Liver (tissue), 9 donors: ENCODE results near the gene CASP10. TPM values are rescaled to one million over a fixed set of nuclear protein-coding genes. Genes with fewer than 3 reads are reported as not detected.

Experiments used
- DNase-seq: peaks from one replicate; pipeline ENCODE4 v3.0.0-alpha.2; 2017; ENCODE audit warnings: low spot score
- H3K27ac ChIP-seq, 2 donors: one replicate each; pipeline ENCODE4 v1.7.0; 2013; ENCODE audit warnings: inconsistent platforms in 2 of 2, low read length in 2 of 2, control low read depth in 1 of 2, low read depth in 1 of 2, mild to moderate bottlenecking in 1 of 2
- H3K27me3 ChIP-seq, 4 donors: one replicate each; pipeline versions ENCODE4 v1.6.1 to v1.7.0; 2013; ENCODE audit warnings: low read length in 3 of 4, inconsistent platforms in 1 of 4, mild to moderate bottlenecking in 1 of 4, moderate library complexity in 1 of 4; ENCODE audit not compliant: control insufficient read depth in 4 of 4, insufficient read depth in 4 of 4
- H3K36me3 ChIP-seq, 4 donors: one replicate each; pipeline versions ENCODE4 v1.6.1 to v1.7.0; 2013; ENCODE audit warnings: low read length in 3 of 4, mild to moderate bottlenecking in 3 of 4, low read depth in 1 of 4, moderate library complexity in 1 of 4; ENCODE audit not compliant: control insufficient read depth in 4 of 4, insufficient read depth in 3 of 4
- H3K4me1 ChIP-seq, 4 donors: one replicate each; pipeline versions ENCODE4 v1.6.1 to v1.7.0; 2013; ENCODE audit warnings: low read length in 3 of 4, mild to moderate bottlenecking in 3 of 4, moderate library complexity in 1 of 4; ENCODE audit not compliant: control insufficient read depth in 4 of 4, insufficient read depth in 4 of 4
- H3K4me3 ChIP-seq, 3 donors: one replicate each; pipeline versions ENCODE4 v1.6.1 to v1.7.0; 2013; ENCODE audit warnings: low read length in 3 of 3, control low read depth in 1 of 3, low read depth in 1 of 3, mild to moderate bottlenecking in 1 of 3
- H3K9ac ChIP-seq, 2 donors: one replicate each; pipeline ENCODE4 v1.7.0; 2013; ENCODE audit warnings: low read length in 2 of 2, mild to moderate bottlenecking in 2 of 2, moderate library complexity in 2 of 2, control low read depth in 1 of 2, low read depth in 1 of 2
- H3K9me3 ChIP-seq, 4 donors: one replicate each; pipeline versions ENCODE4 v1.6.1 to v1.7.0; 2013; ENCODE audit warnings: low read length in 3 of 4; ENCODE audit not compliant: control insufficient read depth in 4 of 4
- EGR1 ChIP-seq, 2 donors: IDR thresholded peaks; 2 replicates each; pipeline ENCODE4 v1.6.1; 2016 to 2018; ENCODE audit warnings: antibody characterized with exemption in 2 of 2, low read depth in 2 of 2
- FOXA1 ChIP-seq: IDR thresholded peaks from 2 replicates; pipeline ENCODE4 v1.6.1; 2016; ENCODE audit warnings: antibody characterized with exemption
- FOXA2 ChIP-seq: IDR thresholded peaks from 2 replicates; pipeline ENCODE4 v1.6.1; 2016; ENCODE audit warnings: antibody characterized with exemption
- GABPA ChIP-seq, 2 donors: IDR thresholded peaks in 1 of 2; conservative IDR thresholded peaks in 1 of 2; 2 replicates each; pipeline ENCODE4 v1.6.1; 2016; ENCODE audit warnings: antibody characterized with exemption in 2 of 2, mild to moderate bottlenecking in 1 of 2, moderate library complexity in 1 of 2
- HNF4A ChIP-seq, 2 donors: conservative IDR thresholded peaks; 2 replicates each; pipeline ENCODE4 v1.6.1; 2016; ENCODE audit warnings: antibody characterized with exemption in 2 of 2, mild to moderate bottlenecking in 2 of 2
- HNF4G ChIP-seq: IDR thresholded peaks from 2 replicates; pipeline ENCODE4 v1.6.1; 2016; ENCODE audit warnings: antibody characterized with exemption
- JUND ChIP-seq, 2 donors: IDR thresholded peaks; 2 replicates each; pipeline ENCODE4 v1.6.1; 2016; ENCODE audit warnings: antibody characterized with exemption in 2 of 2
- NR2F2 ChIP-seq: IDR thresholded peaks from 2 replicates; pipeline ENCODE4 v1.6.1; 2016; ENCODE audit warnings: antibody characterized with exemption
- RAD21 ChIP-seq, 2 donors: IDR thresholded peaks; 2 replicates each; pipeline ENCODE4 v1.6.1; 2016; ENCODE audit warnings: antibody characterized with exemption in 2 of 2, mild to moderate bottlenecking in 2 of 2
- RXRA ChIP-seq, 2 donors: IDR thresholded peaks; 2 replicates each; pipeline ENCODE4 v1.6.1; 2017 to 2018; ENCODE audit warnings: antibody characterized with exemption in 2 of 2, mild to moderate bottlenecking in 1 of 2
- SP1 ChIP-seq: IDR thresholded peaks from 2 replicates; pipeline ENCODE4 v1.6.1; 2018; ENCODE audit warnings: antibody characterized with exemption, mild to moderate bottlenecking
- TAF1 ChIP-seq: conservative IDR thresholded peaks from 2 replicates; pipeline ENCODE4 v1.6.1; 2016; ENCODE audit warnings: antibody characterized with exemption, mild to moderate bottlenecking
- YY1 ChIP-seq: IDR thresholded peaks from 2 replicates; pipeline ENCODE4 v1.6.1; 2016; ENCODE audit warnings: antibody characterized with exemption, mild to moderate bottlenecking
- WGBS: extraction: QIAGEN DNeasy Blood & Tissue Kit; methylation state at CpG from one replicate; pipeline ENCODE4 v1.1.7; 2013; 5-methylcytosine and 5-hydroxymethylcytosine counted together
- polyA plus RNA-seq, 2 donors: library from polyadenylated mRNA; stranded (reverse) in 1 of 2; unstranded in 1 of 2; fragments of 200-250 nt in 1 of 2; fragments of >200 nt in 1 of 2; fragmentation: Nextera tagmentation in 1 of 2; extraction: Ambion mirVana in 1 of 2; gene quantifications; one replicate each; pipeline versions ENCODE4 v1.2.1 to v1.2.3, GENCODE V29; 2013 to 2015
- total RNA-seq, 2 donors: library from RNA; depleted of rRNA; stranded (reverse); fragments of >200 nt; gene quantifications; one replicate each; pipeline ENCODE4 v1.2.3, GENCODE V29; 2014
- TF ChIP-seq, protein P1 (sequence below): fragments of 150-350 bp; IDR thresholded peaks from 2 replicates; pipeline ENCODE4 v1.5.1; 2017; ENCODE audit warnings: improper control_type of control experiment, low read depth, low read length; ENCODE audit not compliant: missing input control
- TF ChIP-seq, protein P2 (sequence below): IDR thresholded peaks from 2 replicates; pipeline ENCODE4 v1.6.1; 2016; ENCODE audit warnings: antibody characterized with exemption
- TF ChIP-seq, protein P3 (sequence below): IDR thresholded peaks from 2 replicates; pipeline ENCODE4 v1.6.1; 2016; ENCODE audit warnings: antibody characterized with exemption
- TF ChIP-seq, protein P4 (sequence below): IDR thresholded peaks from 2 replicates; pipeline ENCODE4 v1.6.1; 2016; ENCODE audit warnings: antibody characterized with exemption, mild to moderate bottlenecking
- TF ChIP-seq, protein P5 (sequence below): IDR thresholded peaks from 2 replicates; pipeline ENCODE4 v1.6.1; 2016; ENCODE audit warnings: antibody characterized with exemption
- donor health status: healthy.
- donor health status: healthy.
- donor health status: healthy.
- donor health status: healthy.
- donor health status: healthy.

The CASP10 gene
- total and polyA plus RNA-seq, 4 donors = 2.2 to 13.6 (median 5.6) TPM

DNA sequence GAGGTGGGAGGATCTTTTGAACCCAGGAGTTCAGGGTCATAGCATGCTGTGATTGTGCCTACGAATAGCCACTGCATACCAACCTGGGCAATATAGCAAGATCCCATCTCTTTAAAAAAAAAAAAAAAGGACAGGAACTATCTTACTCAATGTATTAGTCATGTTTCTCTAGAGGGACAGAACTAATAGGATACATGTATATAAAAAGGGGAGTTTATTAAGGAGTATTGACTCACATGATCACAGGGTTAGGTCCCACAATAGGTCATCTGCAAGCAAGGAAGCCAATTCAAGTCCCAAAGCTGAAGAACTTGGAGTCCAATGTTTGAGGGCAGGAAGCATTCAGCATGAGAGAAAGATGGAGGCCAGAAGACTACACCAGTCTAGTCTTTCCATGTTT, 18.8 kb upstream of the CASP10 start:
- Histone ChIP-seq H3K27ac (no peak overlapping the region), H3K36me3 (peaks cover 10 to 60% (median 50%) of the 10 kb centered on the region in 4 donors), H3K27me3 (no peaks in the 10 kb centered on the region), H3K9ac (no peak overlapping the region), H3K4me3 (no peak overlapping the region), H3K9me3 (no peaks in the 10 kb centered on the region), H3K4me1 (no peaks in the 10 kb centered on the region)
- 97% methylated on average over 1 of the region's 1 CpG for WGBS
- DNase-seq = no peak
- TF ChIP-seq TAF1 (no peak), FOXA2 (no peak), SP1 (no peak), RXRA (IDR thresholded peaks at IDR 0.05) (no peak), RAD21 (IDR thresholded peaks at IDR 0.05) (no peak), FOXA1 (no peak), JUND (IDR thresholded peaks at IDR 0.05) (no peak), YY1 (no peak), GABPA (IDR thresholded peaks at IDR 0.05 in 1 of 2, conservative IDR thresholded peaks at IDR 0.05 in 1 of 2) (no peak), EGR1 (IDR thresholded peaks at IDR 0.05; ENCODE audit: low read depth in 2 of 2) (no peak), HNF4G (no peak), NR2F2 (no peak), HNF4A (conservative IDR thresholded peaks at IDR 0.05) (no peak)
- TF ChIP-seq, protein P1, sequence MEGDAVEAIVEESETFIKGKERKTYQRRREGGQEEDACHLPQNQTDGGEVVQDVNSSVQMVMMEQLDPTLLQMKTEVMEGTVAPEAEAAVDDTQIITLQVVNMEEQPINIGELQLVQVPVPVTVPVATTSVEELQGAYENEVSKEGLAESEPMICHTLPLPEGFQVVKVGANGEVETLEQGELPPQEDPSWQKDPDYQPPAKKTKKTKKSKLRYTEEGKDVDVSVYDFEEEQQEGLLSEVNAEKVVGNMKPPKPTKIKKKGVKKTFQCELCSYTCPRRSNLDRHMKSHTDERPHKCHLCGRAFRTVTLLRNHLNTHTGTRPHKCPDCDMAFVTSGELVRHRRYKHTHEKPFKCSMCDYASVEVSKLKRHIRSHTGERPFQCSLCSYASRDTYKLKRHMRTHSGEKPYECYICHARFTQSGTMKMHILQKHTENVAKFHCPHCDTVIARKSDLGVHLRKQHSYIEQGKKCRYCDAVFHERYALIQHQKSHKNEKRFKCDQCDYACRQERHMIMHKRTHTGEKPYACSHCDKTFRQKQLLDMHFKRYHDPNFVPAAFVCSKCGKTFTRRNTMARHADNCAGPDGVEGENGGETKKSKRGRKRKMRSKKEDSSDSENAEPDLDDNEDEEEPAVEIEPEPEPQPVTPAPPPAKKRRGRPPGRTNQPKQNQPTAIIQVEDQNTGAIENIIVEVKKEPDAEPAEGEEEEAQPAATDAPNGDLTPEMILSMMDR = no peak
- TF ChIP-seq, protein P2, sequence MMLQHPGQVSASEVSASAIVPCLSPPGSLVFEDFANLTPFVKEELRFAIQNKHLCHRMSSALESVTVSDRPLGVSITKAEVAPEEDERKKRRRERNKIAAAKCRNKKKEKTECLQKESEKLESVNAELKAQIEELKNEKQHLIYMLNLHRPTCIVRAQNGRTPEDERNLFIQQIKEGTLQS = no peak
- TF ChIP-seq, protein P3, sequence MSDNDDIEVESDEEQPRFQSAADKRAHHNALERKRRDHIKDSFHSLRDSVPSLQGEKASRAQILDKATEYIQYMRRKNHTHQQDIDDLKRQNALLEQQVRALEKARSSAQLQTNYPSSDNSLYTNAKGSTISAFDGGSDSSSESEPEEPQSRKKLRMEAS = no peak
- TF ChIP-seq, protein P4, sequence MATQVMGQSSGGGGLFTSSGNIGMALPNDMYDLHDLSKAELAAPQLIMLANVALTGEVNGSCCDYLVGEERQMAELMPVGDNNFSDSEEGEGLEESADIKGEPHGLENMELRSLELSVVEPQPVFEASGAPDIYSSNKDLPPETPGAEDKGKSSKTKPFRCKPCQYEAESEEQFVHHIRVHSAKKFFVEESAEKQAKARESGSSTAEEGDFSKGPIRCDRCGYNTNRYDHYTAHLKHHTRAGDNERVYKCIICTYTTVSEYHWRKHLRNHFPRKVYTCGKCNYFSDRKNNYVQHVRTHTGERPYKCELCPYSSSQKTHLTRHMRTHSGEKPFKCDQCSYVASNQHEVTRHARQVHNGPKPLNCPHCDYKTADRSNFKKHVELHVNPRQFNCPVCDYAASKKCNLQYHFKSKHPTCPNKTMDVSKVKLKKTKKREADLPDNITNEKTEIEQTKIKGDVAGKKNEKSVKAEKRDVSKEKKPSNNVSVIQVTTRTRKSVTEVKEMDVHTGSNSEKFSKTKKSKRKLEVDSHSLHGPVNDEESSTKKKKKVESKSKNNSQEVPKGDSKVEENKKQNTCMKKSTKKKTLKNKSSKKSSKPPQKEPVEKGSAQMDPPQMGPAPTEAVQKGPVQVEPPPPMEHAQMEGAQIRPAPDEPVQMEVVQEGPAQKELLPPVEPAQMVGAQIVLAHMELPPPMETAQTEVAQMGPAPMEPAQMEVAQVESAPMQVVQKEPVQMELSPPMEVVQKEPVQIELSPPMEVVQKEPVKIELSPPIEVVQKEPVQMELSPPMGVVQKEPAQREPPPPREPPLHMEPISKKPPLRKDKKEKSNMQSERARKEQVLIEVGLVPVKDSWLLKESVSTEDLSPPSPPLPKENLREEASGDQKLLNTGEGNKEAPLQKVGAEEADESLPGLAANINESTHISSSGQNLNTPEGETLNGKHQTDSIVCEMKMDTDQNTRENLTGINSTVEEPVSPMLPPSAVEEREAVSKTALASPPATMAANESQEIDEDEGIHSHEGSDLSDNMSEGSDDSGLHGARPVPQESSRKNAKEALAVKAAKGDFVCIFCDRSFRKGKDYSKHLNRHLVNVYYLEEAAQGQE = no peak
- TF ChIP-seq, protein P5, sequence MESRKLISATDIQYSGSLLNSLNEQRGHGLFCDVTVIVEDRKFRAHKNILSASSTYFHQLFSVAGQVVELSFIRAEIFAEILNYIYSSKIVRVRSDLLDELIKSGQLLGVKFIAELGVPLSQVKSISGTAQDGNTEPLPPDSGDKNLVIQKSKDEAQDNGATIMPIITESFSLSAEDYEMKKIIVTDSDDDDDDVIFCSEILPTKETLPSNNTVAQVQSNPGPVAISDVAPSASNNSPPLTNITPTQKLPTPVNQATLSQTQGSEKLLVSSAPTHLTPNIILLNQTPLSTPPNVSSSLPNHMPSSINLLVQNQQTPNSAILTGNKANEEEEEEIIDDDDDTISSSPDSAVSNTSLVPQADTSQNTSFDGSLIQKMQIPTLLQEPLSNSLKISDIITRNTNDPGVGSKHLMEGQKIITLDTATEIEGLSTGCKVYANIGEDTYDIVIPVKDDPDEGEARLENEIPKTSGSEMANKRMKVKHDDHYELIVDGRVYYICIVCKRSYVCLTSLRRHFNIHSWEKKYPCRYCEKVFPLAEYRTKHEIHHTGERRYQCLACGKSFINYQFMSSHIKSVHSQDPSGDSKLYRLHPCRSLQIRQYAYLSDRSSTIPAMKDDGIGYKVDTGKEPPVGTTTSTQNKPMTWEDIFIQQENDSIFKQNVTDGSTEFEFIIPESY = no peak
